Stimulated activated CD4-positive, alpha-beta T cell treated with anti-CD3 and anti-CD28 coated beads, Interleukin-2, amount 100 ng/mL, for 24 hours (primary cell): Measurements from ENCODE around the gene RPS6KA4.

Experiments
- DNase-seq, 2 donors: peaks; one replicate each; pipeline ENCODE4 v3.0.0-alpha.2; 2020

Gene RPS6KA4

DNA sequence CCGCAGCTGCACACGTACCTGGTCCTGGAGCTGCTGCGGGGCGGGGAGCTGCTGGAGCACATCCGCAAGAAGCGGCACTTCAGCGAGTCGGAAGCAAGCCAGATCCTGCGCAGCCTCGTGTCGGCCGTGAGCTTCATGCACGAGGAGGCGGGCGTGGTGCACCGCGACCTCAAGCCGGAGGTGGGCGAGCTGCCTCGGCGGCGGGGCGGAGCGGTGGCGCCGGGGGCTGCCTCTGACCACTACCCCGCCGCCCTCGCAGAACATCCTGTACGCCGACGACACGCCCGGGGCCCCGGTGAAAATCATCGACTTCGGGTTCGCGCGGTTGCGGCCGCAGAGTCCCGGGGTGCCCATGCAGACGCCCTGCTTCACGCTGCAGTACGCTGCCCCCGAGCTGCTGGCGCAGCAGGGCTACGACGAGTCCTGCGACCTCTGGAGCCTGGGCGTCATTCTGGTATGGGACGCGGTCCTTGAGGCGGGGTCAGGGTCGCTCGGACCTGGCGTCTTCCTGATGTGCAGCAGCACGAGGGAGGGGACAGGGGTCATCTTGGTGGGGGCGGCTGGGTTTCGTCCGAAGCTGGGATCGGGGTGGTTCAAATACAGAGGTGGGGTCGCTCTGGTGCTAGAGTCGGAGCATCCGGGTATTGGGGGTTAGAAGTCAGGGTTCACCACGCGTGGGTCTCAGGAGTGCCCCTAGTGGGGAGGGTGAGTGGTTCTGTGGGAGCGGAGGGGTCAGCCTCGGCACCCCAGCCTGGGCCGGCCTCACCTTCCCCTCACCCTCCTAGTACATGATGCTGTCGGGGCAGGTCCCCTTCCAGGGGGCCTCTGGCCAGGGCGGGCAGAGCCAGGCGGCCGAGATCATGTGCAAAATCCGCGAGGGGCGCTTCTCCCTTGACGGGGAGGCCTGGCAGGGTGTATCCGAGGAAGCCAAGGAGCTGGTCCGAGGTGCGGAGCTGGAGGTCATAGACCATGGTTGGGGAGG lies 10.8 kb downstream of the RPS6KA4 start:
- DNase-seq = no peak

GRCh38 chr11:64371201-64371600 lies 12.2 kb downstream of the RPS6KA4 start:
- DNase-seq = no peak

DNA sequence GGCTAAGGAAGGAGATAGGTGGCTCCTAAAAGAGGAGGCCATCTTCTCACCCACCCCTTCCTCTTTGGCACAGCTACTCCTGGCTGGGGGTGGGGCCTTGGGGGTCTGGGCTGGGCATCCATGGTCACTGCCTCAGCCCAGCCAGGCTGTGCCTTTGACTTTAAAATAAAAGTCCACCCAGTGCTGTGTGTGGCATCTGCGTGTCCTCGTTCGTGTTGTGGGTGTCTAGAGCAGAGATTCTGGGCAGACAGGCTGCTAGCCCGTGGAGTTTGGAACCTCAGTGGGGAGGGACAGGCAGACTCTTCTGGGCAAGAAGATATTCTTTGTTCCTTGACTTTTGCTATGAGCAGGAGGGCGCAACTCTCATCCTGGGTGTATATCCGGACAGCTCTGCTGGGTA lies 13.1 kb downstream of the RPS6KA4 start:
- DNase-seq = no peak

GRCh38 chr11:64372802-64373597 lies 14.0 kb downstream of the RPS6KA4 start:
- DNase-seq = no peak

- DNase-seq = no peak
Observed at GRCh38 chr11:64373598-64373974, 14.6 kb downstream of the RPS6KA4 start.

GRCh38 chr11:64376071-64376470 lies 17.1 kb downstream of the RPS6KA4 start:
- DNase-seq = no peak

DNA sequence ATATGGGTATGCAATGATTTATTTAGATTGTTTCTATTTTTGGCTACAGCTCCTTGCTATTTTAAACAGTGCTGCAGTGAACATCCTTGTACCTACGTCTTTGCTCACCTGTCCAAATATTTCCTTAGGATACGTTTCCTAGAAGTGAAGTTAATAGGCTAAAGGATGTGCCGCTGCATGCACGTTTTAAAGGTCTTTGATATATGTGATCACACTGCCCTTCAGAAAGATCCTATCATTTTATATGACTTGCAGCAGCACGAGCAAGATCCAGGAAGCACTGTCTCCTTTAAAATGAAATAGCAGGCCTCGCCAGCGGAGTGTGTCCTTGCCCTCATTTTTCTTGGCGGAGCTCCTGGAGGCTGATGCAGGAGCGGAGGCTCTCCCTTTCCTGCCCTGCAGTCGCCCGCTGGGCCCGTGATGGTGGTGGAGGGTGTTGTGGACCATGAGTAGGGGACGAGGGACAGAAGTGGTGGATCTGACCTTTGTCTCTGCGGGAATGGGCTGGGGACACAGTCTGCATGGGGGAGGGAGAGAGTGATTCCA lies 19.4 kb downstream of the RPS6KA4 start:
- no peak for DNase-seq

DNA sequence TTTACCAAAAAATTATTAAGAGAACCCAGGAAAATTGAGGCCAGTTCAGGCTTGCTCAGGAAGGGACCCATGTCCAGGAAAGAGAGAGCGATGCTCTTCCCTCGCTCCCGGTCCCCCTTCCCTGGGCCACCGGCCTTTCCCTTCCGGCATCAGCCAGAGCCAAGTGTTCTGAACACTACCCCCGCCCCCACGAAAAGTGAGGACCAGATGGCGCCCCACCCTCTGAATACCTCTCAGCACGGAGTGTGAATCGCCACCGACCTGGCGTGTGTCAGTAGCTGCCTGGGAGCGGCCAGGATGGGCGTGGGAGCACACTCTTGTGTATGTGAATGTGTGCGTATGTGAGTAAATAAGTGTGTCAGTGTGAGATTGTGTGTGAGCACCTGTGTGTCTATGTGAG lies 20.2 kb downstream of the RPS6KA4 start:
- no peak for DNase-seq

DNA sequence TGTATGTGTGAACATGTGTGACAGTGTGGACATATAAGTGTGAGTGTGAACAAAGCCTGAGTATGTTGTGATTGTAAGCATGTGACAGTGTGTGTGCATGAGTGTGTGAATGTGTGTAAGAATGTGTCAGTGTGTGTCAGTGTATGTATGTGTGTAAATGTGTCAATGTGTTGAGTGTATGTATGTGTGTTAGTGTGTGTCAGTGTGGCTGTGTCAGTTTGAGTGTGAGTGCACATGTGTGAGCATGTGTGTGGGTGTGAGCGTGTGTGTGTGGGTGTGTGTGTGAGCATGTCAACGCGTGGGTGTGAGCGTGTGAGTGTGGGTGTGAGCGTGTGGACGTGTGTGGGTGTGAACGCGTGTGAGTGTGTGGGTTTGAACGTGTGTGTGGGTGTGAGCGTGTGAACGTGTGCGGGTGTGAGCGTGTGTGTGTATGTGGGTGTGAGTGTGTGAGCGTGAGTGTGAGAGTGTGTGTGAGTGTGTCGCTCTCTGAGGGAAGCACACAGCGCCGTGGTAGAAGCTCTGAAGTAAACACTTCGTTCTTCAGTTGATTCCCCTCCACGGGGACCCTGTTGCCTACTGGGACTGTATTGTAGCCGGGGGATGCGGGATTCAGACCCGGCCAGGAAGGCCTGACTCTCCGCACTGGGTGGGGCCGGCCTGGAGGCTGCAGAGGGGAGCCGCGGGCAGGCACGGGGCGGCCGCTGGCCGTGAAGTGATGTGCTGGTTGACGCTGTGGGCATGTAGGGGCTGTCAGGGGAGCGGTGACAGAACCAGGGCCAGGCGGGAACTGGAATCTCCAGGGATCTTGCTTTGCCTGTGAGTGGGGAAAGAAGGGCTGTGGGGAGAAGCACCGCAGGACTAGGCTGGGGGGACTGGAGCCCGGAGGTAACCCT lies 21.1 kb downstream of the RPS6KA4 start:
- DNase-seq = no peak

GRCh38 chr11:64381350-64381749 lies 22.4 kb downstream of the RPS6KA4 start:
- no peak for DNase-seq

DNA sequence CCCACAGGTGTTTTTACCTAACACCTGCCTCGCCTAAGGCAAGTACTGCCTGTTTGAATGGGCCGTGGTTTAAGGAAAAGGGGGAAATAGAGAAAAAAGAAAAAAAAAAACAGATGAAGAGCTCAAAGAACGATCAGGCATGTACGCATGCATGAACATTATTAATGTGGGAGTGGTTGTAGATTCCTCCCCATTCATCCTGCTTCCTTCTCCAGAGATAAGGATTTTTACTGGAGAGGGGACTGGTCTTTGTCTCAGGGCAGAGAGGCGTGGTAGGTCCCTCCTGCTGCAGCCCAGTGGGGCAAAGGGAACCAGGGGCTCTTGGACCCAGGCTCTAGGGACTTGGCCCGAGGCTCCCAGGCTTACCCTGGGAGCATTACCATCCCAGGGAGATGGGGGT lies 23.1 kb downstream of the RPS6KA4 start:
- DNase-seq = no peak

GRCh38 chr11:64382586-64382985 lies 23.6 kb downstream of the RPS6KA4 start:
- DNase-seq = no peak

DNA sequence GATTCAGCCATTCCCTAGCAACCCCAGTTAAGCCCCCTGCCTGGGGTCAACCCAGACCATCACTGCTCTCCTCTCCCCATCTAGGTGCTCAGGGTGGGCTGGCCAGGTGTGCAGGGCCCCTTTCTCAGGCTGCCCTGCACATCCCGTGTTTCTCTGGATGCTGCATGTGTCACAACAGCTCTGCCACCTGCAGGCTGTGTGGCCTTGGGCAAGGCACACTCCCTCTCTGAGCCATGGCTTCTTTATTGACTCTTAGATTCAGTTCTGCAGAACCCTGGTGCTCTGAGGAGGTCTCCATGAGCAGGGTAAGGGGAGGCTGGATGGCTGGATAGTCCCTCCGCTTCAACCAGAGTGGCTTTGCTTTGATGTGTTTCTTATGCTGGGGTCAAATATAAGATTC lies 24.6 kb downstream of the RPS6KA4 start:
- no peak for DNase-seq

- no peak for DNase-seq
Observed at GRCh38 chr11:64384028-64384737, 25.2 kb downstream of the RPS6KA4 start.

- DNase-seq = no peak
Observed at GRCh38 chr11:64384981-64385944, 26.3 kb downstream of the RPS6KA4 start.

- DNase-seq = no peak
Observed at GRCh38 chr11:64385945-64386704, 27.2 kb downstream of the RPS6KA4 start.

GRCh38 chr11:64387916-64388315 lies 29.0 kb downstream of the RPS6KA4 start:
- DNase-seq = no peak

GRCh38 chr11:64388894-64389293 lies 29.9 kb downstream of the RPS6KA4 start:
- no peak for DNase-seq

- no peak for DNase-seq
Observed at GRCh38 chr11:64389851-64390250, 30.9 kb downstream of the RPS6KA4 start.

DNA sequence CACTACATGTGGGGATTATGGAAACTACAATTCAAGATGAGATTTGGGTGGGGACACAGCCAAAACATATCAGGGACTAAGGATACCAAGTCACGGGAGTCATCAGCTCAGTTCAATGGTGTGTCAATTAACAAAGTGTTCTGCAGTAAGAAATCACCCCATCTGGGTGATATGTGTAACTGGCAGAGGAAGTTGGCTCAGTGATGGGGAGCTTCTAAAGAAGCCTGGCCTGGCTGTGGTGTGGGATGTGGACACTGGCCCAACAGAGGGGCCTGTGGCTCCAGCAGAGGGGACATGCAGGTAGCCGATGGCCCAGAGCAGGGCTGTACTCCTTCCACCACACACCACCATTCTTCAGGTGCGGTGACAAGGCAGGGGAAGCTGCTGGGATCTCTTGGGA lies 31.6 kb downstream of the RPS6KA4 start:
- no peak for DNase-seq
